NCI-H1048 (cell line): ENCODE data around the gene LONRF2.
"Not testable (repeated sequence)": the region's sequence is repeated elsewhere in the genome, so short reads cannot be mapped to it uniquely, and the experiment has no call there.

Experiments used
- DNase-seq: peaks from one replicate; lab custom pipeline; 2025; lab: John Stamatoyannopoulos, UW

The LONRF2 gene

DNA sequence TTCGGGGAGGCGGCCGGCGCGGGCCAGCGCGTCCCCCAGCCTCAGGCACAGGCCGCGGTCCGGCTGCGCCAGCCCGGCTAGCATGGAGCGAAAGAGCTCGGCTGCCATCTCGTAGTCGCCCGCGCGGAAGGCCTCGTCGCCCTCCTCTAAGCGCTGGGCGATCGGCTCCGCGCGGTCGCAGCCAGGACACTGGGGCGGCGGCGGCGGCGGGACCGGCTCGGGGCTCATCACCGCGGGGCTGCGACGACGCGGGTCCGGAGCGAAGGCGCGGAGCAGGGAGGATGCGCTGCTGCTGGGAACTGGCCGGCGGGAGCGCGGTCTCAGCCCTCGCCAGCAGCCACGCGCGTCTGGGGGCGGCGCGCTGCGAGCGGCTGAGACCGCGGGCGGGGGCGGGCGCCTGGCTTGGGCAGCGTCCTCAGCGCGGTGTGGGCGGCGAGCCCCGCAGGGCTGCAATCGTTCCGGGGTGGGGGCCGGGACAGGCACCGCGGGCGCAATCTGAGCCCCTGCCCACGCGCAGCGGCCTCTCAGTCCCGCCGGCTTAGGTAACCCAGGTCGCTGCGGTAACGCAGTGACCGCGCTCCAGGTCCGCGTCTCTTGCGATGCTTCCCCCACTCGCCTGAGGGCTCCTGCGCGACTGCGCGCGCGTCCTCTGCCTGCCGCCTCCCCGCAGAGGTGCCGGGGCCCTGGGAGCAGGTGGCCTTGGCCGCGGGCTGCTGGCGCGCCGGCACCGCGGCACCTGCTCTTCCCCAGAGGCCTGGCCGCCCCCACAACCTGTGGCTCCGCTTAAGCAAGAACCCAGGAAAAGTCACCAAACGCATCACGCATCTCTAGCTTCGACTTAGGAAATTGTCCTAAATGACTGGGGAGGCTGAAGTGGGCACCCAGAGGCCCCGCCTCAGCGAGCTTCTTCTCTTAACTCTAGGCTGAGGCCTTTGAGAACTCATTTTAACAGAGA lies at the start of gene LONRF2:
LONRF2 (minus strand) TSS at position 636 of the 955 bp plus-strand sequence; CDS start at position 228, 408 bp downstream.
- DNase-seq: no peak

DNA sequence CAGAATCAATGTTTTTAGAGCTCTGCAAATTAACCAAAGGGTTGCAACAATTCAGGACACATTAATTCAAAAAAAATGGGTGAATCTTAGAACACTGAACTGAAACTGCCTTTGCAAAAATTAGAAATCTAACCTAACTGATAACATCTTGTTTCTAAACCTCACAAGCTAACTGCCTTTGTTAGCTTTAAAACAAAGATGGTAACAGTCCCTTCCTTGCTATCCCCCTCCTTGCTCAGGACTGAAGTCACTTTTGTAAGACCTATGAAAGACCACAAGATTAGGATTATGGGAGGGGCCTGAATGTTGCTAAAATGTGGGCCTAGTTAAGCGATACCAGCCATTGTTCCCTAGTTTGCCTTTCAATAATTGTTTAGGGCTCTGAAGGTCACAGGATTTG lies 44.9 kb upstream of the LONRF2 start:
- no peak for DNase-seq

DNA sequence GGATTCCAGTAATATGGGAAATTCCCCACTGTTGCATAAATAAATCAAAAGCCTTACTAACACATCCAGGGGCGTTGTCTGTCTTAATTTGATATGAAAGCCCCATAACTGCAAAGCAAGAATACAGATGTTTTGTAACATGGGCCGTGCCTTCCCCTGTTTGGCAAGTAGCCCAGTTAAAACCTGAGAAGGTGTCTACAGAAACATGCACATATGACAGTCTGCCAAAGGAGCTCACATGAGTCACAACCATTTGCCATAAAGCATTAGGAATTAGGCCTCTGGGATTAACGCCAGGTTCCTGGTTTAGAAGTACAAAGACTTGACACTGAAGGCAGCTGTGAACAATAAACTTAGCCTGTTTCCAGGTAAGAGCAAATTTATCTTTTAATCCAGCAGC lies 43.1 kb upstream of the LONRF2 start:
- peak; percentile 18 for DNase-seq

DNA sequence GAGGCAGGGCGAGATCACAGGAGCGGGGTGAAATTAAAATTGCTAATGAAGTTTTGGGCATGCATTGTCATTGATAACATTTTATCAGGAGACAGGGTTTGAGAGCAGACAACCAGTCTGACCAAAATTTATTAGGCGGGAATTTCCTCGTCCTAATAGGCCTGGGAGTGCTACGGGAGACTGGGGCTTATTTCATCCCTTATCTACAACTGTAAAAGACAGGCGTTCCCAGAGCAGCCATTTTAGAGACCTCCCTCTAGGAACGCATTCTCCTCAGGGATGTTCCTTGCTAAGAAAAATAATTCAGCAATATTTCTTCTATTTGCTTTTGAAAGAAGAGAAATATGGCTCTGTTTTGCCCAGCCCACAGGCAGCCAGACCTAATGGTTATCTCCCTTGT lies 40.0 kb upstream of the LONRF2 start:
- not testable (repeated sequence) for DNase-seq

DNA sequence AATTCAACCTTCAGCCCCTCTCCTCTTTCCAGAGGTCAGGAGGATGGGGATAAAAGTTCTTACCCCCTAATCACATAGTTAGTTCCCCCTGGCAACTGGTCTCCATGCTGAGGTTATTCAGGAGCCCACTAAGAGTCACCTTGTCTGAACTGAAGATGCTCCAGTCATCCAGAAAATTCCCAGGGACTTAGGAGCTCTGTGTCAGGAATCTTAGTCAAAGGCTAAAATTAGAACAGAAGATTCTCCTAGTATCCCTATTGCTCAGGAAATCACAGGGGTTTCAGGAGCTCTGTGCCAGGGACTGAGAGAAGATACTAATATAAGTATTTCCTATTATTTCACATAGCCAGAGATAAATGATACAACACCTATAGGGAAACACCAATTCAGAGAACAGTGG lies 37.3 kb upstream of the LONRF2 start:
- DNase-seq: no peak

DNA sequence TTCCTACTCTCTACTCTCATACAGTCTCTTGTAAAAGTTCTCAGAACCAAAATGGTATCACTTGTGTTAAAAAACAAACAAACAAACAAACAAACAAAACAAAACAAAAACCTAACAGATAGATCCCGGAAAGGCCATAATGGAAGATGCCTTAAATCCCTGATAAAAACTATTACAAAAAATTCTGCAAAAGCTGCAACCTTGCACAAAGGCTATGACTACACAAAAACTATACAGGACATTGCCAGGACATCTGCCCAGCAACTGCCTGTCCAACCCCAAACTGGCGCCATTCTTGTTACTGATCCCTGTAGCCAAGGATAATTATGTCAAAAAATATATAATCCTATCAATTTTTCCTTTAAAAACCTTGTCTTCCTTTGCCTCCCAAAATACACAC lies 36.3 kb upstream of the LONRF2 start:
- no peak for DNase-seq

DNA sequence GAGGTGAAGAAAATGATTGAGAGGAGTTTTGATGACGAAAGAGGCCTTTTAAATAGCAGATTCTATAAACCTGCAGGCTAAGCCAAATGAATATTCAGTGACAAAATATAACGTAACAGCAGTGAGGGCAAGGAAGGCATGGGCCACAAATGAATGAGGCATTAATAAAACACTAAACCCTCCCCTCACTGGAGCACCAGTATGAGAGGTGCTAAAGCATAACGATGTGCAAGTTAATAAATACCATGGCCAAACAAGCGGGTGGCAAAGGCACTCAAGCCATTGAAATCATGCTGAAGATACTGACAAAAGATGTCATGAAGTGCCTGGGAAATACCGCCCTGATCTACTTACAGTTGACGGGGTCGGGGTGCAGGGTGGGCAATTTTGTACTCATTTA lies 30.2 kb upstream of the LONRF2 start:
- DNase-seq: no peak

DNA sequence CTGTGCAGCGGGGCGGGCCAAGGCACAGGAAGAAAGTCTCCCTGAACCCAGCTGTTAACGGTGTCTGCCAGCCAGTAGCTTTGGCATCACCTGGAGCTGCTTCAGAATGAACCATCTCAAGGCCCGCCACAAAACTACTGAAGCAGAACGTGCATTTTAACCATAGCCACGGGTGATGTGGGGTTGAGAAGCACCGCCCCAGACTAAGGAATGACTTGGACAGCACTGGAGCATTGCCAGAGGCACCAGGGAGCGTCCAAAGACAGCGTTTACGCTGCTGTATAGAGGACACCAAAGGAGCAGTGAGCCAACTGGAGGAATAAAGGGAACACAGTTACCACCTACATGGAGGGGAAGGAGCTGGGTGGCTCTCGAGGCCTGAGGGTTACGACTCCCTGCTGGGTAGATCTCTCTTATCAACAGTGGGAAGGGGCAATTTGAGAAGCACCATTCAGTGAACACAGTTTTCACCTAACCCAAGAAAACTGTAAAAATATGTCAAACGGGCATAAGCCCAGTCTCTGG lies 28.4 kb upstream of the LONRF2 start:
- DNase-seq: no peak

DNA sequence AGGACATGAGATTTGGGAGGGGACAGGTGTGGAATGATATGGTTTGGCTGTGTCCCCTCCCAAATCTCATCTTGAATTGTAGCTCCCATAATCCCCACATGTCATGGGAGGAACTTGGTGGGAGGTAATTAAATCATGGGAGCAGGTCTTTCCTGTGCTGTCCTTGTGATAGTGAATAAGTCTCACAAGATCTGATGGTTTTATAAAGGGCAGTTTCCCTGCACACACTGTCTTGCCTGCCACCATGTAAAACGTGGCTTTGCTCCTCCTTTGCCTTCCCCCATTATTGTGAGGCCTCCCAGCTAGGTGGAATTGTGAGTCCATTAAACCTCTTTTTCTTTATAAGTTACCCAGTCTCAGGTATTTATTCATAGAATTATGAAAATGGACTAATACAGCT lies 22.8 kb upstream of the LONRF2 start:
- not testable (repeated sequence) for DNase-seq

DNA sequence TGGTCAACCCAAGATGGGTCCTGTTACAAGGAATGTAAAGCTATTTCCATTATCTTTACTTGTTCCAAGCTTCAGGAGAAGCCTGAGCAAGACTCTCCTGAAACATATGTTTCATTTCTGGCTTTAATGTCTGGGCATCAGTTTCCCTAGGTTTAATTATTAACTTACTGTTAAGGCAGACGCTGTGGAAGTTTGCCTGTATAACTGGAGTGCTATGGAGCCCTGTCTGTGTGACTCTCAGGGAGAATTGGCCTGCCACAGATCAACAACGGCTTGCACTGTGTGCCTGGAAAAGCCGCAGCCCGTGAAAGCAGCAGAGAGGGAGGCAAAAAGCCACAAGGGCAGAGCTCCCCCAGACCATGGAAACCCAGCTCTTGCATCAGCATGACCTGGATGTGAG lies 22.1 kb upstream of the LONRF2 start:
- DNase-seq: no peak

DNA sequence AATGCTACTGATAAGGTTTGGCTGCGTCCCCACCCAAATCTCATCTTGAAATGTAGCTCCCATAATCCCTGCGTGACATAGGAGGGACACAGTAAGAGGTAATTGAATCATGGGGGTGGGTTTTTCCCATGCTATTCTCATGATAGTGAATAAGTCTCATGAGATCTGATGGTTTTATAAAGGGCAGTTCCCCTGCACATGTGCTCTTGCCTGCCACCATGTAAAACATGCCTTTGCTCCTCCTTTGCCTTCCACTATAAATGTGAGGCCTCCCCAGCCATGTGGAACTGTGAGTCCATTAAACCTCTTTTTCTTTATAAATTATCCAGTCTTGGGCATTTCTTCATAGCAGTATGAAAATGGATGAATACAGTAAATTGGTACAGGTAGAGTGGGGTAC lies 20.2 kb upstream of the LONRF2 start:
- DNase-seq: not testable (repeated sequence)

DNA sequence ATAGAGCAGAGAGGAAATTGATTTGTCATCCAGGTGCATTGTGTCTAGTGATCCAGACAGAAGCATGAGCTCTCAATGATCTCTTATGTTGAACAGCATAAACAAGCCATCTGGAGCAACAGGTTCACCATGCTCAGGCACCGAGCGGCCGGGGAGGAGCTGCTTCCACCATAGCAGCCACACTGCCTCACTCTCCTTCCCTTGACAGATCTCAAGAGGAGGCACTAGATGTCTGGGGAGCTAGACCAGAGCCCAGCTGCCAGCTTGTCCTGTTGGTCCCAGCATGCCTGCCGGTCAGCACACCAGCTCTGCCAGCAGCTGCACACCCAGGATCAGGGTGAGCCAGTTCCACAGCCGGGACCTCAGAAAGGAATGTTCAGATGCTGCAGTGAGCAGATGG lies 17.5 kb upstream of the LONRF2 start:
- no peak for DNase-seq

DNA sequence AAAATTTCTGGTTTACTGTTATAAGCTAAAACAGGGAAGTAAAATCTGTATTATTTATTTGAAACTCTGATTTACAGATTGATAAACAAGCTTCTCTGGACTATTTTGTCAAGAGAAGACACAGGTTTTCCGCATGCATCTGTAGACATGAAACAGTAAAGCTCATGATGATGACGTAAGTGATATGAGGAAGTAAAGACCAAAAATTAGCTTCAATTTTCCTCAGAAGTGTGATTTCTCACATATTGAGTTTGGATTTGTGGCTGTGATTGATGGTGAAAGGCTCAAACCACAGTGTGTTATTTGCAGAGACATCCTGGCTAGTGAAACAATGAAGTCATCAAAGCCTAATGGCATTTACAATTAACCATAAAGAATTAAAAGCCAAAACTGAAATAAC lies 12.6 kb upstream of the LONRF2 start:
- DNase-seq: no peak

DNA sequence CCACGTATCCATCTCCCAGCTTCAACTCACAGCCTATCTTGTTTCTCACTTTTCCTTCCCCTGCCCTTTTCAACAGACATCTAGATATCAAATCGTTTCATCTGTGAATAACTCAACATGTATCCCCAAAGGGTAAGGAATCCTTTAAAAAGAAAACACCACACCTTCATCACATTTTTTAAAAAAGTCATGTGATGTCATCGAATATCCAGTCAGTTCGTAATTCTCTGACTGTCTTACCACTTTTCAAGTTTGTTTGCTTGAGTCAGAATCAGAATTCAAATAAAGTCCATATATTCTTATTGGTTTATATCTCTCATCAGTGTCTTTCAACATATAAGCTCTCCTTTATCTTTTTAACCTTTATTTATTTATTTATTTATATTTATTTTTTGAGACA lies 5.4 kb upstream of the LONRF2 start:
- no peak for DNase-seq

DNA sequence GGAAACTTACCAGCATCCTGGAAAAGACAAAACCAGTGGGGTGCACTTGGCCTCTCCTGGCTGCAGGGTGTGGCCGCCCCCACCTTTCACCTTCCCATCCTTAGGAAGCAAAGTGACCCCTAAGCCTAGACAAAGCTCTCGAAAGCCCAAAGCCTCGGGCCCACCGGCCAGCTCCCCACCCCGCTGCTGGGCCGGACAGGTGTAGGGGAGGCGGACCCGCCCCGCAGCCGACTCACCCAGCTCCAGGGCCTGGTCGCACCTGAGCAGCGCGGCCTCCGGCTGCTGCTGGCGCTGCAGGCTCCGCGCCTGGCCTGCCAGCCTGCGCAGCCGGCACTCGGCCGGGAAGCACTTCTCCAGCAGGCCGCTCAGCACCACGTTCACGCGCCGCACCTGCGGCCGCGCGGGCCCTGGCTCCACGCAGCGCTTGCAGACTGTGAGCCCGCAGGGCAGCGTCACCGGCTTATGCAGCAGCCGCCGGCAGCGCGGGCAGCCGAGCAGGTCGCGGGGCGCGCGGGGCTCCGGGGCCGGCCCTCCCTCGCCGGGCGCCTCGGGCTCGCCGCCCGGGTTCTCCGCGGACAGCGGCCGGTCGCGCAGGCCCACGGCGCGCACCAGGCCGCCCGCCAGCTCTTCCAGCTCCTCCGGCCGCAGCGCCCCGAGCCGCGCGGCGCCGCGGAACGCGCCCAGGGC lies 979 bp downstream of the LONRF2 start:
- DNase-seq: no peak

DNA sequence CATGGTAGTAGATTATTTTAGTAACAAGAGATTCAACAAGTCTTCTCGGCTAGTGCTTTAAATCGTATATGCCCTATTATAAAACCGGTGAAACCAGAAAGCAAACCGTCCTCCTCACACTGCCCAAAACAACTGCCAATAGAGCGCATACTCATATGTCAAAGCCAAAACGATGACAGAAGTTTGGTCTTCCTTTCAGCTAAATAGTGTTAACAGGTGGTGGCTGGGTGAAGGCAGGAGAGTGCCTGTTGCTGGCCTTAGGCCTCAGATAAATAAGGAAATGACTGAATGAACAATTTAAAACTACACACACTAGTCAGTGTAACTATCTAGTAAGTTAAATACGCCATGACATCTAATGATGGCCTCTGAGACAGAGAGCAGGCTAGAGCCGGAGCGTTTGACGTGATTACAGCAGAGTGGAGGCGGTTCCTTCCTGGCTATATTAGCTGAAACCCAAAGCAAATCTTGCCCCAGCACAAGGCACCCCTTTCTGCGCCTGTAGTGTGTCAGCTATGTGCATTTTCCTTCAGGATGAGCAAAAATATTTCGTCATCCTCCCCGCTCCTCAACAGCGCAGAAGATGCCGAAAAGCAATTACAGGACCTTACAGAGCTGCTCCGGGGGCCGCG lies 1.6 kb downstream of the LONRF2 start:
- DNase-seq: no peak

DNA sequence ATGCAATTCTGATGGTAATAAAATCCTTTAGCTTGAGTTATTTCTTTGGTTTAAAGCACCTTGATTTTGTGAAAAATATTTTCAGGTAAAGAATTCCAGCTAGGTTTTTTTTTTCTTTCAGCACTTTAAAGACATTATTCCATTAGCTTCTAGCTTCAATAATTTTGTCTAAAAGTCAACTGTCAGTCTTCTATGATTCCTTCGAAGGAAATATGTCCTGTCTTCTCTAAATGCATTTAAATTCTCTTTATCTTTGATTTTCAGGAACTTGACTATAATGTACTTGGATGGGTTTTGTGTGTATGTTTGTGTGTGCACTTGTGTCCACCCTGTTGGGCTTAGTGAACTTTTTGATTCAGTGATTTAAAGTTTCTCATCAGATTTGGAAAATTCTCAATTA lies 4.7 kb downstream of the LONRF2 start:
- DNase-seq: no peak

DNA sequence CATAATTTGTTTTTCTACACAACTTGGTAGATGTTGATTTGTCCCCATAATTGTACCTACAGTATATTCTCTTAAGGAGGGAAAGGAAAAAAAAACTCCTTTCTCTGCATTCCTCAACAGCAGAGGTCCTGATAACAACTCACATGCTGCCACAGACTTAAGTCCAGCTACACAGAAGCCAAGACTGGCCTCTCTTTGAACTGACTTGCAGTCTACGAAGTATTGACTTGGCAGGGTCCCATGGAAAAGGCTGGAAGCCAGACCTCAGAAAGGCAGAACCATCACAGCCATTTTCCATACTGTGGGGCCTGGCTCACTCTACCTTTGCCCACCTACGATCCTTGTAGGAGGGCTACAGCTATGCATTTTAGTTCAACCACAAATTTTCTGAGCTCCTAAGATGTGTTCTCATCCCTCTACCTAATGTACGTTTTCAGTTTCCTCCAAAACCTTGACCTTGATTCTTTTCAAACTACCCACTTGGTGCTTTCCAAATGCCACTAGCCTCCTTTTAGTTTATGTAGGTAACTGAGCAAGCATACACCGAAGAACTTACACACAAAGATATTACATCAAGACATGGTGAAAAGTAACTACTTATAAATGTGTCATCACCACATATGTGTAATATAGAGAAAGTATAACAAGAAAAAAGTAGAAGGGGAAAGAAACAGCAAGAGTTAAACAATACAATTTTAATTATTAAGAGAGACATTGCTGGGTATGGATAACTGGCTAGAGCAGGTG lies 12.2 kb downstream of the LONRF2 start:
- DNase-seq: no peak

DNA sequence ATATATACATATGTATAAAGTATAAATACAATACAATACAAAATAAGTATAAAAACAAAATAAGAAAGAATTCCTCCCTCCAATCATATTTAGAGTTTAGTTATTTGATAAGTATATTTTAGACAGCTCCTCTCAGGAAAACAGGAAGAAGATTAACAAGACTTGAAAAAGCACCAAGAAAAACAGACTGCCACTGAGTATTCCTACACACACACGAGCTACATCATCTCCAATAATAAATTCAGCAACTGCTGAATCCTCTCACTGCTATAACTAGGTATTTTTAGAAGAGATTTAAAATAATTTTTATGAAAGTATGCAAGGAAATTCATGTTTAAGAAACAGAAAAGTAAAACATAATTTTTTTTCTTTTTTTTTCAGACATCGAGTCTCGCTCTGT lies 13.0 kb downstream of the LONRF2 start:
- no peak for DNase-seq

DNA sequence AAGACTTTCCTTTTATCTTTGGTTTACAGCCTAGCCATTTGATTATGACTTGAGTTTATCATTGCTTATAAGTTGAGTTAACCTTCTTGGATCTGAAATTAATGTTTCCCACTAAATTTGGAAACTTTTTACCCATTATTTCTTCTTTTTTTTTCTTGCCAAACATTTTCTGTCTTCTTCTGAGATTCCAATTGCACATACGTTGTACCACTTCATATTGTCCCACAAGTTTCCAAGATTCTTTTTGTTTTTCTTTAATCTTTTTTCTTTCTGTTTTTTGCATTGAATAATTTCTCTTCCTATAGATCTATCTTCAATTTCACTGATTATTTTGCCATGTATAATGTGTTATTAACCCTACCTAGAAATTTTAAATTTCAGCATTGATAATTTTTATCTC lies 18.6 kb downstream of the LONRF2 start:
- no peak for DNase-seq

DNA sequence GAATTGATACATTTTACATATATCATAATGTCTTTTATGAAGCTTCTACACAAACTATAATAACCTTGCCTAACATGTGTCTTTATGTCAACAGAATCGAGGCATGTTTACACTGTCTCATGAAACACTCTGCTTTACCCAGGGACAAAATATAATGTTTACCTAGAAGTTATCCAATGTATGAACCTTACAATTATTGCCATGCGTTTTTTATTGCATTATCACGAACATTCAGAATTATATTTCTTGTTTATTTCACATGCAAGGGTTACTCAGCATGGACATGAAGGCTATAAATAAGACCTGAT lies 19.8 kb downstream of the LONRF2 start:
- no peak for DNase-seq
